HEK293T (cell line): Measurements from ENCODE around the gene KIF5C.

Source experiments
- ARNT ChIP-seq: fragments of 450-650 bp; IDR thresholded peaks from 2 replicates; pipeline ENCODE4 v1.6.1; 2017; ENCODE audit warnings: mild to moderate bottlenecking
- BHLHE40 ChIP-seq: fragments of 450-650 bp; IDR thresholded peaks from 2 replicates; pipeline ENCODE4 v1.6.1; 2016; ENCODE audit warnings: mild to moderate bottlenecking, moderate library complexity, borderline replicate concordance
- CTBP1 ChIP-seq: fragments of 450-650 bp; IDR thresholded peaks from 2 replicates; pipeline ENCODE4 v1.6.1; 2016; ENCODE audit warnings: borderline replicate concordance
- ELF4 ChIP-seq: fragments of 450-650 bp; IDR thresholded peaks from 2 replicates; pipeline ENCODE4 v1.6.1; 2017; ENCODE audit warnings: antibody characterized with exemption
- FOXK2 ChIP-seq: fragments of 450-650 bp; IDR thresholded peaks from 2 replicates; pipeline ENCODE4 v1.6.1; 2016; ENCODE audit warnings: mild to moderate bottlenecking
- FOXM1 ChIP-seq: fragments of 450-650 bp; IDR thresholded peaks from 2 replicates; pipeline ENCODE4 v1.6.1; 2017; ENCODE audit warnings: mild to moderate bottlenecking, borderline replicate concordance
- HDGF ChIP-seq: fragments of 450-650 bp; IDR thresholded peaks from 2 replicates; pipeline ENCODE4 v1.6.1; 2017; ENCODE audit warnings: antibody characterized with exemption, borderline replicate concordance
- NFRKB ChIP-seq: fragments of 450-650 bp; IDR thresholded peaks from 2 replicates; pipeline ENCODE4 v1.6.1; 2016; ENCODE audit warnings: mild to moderate bottlenecking, moderate library complexity
- PKNOX1 ChIP-seq: fragments of 450-650 bp; IDR thresholded peaks from 2 replicates; pipeline ENCODE4 v1.6.1; 2016
- SP1 ChIP-seq: fragments of 450-650 bp; IDR thresholded peaks from 2 replicates; pipeline ENCODE4 v1.6.1; 2017
- SUZ12 ChIP-seq: fragments of 450-650 bp; IDR thresholded peaks from 2 replicates; pipeline ENCODE4 v1.6.1; 2016; ENCODE audit warnings: mild to moderate bottlenecking
- TARDBP ChIP-seq: fragments of 450-650 bp; IDR thresholded peaks from 2 replicates; pipeline ENCODE4 v1.6.1; 2016

- TF ChIP-seq SUZ12 (no peak), BHLHE40 (no peak), FOXK2 (no peak), CTBP1 (no peak), HDGF (no peak), TARDBP (no peak), ARNT (no peak), NFRKB (no peak), PKNOX1 (no peak), FOXM1 (no peak), ELF4 (no peak), SP1 (no peak)
Observed at GRCh38 chr2:149002891-149003740, 128.1 kb downstream of the KIF5C start.
